Measurements from ENCODE around the gene CDY2A.
"Not testable (repeated sequence)": the region's sequence is repeated elsewhere in the genome, so short reads cannot be mapped to it uniquely, and the experiment has no call there.

GRCh38 chrY:18044990-18045389 is 19.4 kb downstream of the CDY2A start:
- TF ChIP-seq CTCF (conservative IDR thresholded peaks at IDR 0.05; ENCODE audit: low read depth, low read length); POLR2A (IDR thresholded peaks at IDR 0.05; ENCODE audit: low read depth, low read length); RCOR1 (IDR thresholded peaks at IDR 0.05; ENCODE audit: insufficient replicate concordance, low read length); SMC3 (IDR thresholded peaks at IDR 0.05; ENCODE audit: low read depth, low read length); CHD1 (IDR thresholded peaks at IDR 0.05; ENCODE audit: low read depth, low read length); RFX5 (IDR thresholded peaks at IDR 0.05; ENCODE audit: low read depth, low read length); BHLHE40 (IDR thresholded peaks at IDR 0.05; ENCODE audit: low read depth, low read length); MAZ (IDR thresholded peaks at IDR 0.05; ENCODE audit: borderline replicate concordance, low read depth, low read length); RAD21 (IDR thresholded peaks at IDR 0.05; ENCODE audit: low read length); FOS (IDR thresholded peaks at IDR 0.05; ENCODE audit: low read depth, low read length); CEBPB (IDR thresholded peaks at IDR 0.05; ENCODE audit: low read depth, low read length): not testable (repeated sequence)

Data from IMR-90 (cell line).